ENCODE results near the gene ZNF641.
"Not testable (repeated sequence)": the region's sequence is repeated elsewhere in the genome, so short reads cannot be mapped to it uniquely, and the experiment has no call there.

Gene ZNF641

GRCh38 chr12:48342980-48343379 lies 7.7 kb downstream of the ZNF641 start:
- DNase-seq (ENCODE audit: low read depth, low spot score): no peak
- no peak overlapping the region for H3K27ac ChIP-seq
- no peaks in the 10 kb centered on the region for H3K9me3 ChIP-seq (ENCODE audit: low read depth, low read length)
- H3K9ac ChIP-seq (ENCODE audit: insufficient read length): no peak overlapping the region
- no peak overlapping the region for H3K4me3 ChIP-seq
- TF ChIP-seq FOXP2 (optimal IDR thresholded peaks at IDR 0.05; ENCODE audit: control extremely low read depth, extremely low read length, insufficient read depth) (no peak), POLR2AphosphoS5 (IDR thresholded peaks at IDR 0.05; ENCODE audit: borderline replicate concordance, low read depth, low read length) (no peak)
- peaks cover 46% of the 10 kb centered on the region for H3K36me3 ChIP-seq (ENCODE audit: insufficient read depth, low read length)

DNA sequence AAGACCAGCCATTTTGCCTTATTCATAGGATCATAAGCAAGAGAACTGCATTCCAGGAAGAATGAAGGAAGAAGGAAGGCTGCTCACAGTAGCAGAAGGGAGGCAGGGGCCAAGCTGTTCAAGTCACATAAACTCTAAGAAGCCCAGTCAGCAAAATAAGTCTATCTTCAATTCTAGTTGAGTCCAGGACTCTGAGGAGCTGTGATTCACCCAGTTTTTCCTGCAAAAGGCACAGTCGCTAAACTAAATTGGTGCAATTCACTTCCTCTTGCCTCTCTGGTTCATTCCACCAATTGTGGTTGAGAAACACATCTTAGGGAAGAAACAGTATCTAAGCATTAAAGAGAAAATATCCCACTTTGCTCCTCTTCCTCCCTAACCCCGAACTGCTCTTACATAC lies 9.8 kb downstream of the ZNF641 start:
- Histone ChIP-seq H3K27ac (0 out of 2 replicates have a peak overlapping the region, but pooled peaks have one; percentile 14), H3K36me3 (ENCODE audit: insufficient read depth, low read length) (peaks cover 28% of the 10 kb centered on the region), H3K9ac (ENCODE audit: insufficient read length) (no peak overlapping the region), H3K9me3 (ENCODE audit: low read depth, low read length) (no peaks in the 10 kb centered on the region), H3K4me3 (no peak overlapping the region)
- TF ChIP-seq POLR2AphosphoS5 (IDR thresholded peaks at IDR 0.05; ENCODE audit: borderline replicate concordance, low read depth, low read length) (no peak), FOXP2 (optimal IDR thresholded peaks at IDR 0.05; ENCODE audit: control extremely low read depth, extremely low read length, insufficient read depth) (no peak), EZH2 (IDR thresholded peaks at IDR 0.05) (no peak)
- no peak for DNase-seq (ENCODE audit: low read depth, low spot score)

GRCh38 chr12:48339442-48340117 lies 11.1 kb downstream of the ZNF641 start:
- TF ChIP-seq FOXP2 (optimal IDR thresholded peaks at IDR 0.05; ENCODE audit: control extremely low read depth, extremely low read length, insufficient read depth) (no peak), EZH2 (IDR thresholded peaks at IDR 0.05) (no peak), POLR2AphosphoS5 (IDR thresholded peaks at IDR 0.05; ENCODE audit: borderline replicate concordance, low read depth, low read length) (no peak)
- Histone ChIP-seq H3K4me3 (no peak overlapping the region), H3K27ac (no peak overlapping the region), H3K9me3 (ENCODE audit: low read depth, low read length) (no peaks in the 10 kb centered on the region), H3K36me3 (ENCODE audit: insufficient read depth, low read length) (peaks cover 17% of the 10 kb centered on the region), H3K9ac (ENCODE audit: insufficient read length) (no peak overlapping the region)
- no peak for DNase-seq (ENCODE audit: low read depth, low spot score)

DNA sequence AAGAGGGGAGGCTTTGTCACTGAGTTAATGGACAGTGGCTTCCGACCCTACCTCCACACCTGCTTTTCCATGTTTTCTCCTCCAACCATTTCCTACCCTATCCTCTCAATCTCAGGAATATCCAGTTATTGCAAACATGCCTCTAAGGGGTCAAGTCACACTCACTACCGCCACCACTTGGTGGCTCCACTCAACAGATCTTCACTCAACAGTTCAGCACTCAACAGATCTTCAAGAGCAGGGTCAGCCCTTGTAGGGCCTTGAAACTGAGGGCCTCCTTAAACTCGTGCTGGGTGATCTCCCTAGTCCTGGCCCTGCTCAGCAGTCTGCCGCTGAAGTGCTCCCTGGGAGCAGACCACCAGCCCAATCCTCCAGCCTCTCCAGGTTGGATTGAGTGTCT lies 14.2 kb downstream of the ZNF641 start:
- no peaks in the 10 kb centered on the region for H3K36me3 ChIP-seq (ENCODE audit: insufficient read depth, low read length)
- TF ChIP-seq FOXP2 (optimal IDR thresholded peaks at IDR 0.05; ENCODE audit: control extremely low read depth, extremely low read length, insufficient read depth) (no peak), EZH2 (IDR thresholded peaks at IDR 0.05) (no peak), POLR2AphosphoS5 (IDR thresholded peaks at IDR 0.05; ENCODE audit: borderline replicate concordance, low read depth, low read length) (no peak)
- no peak for DNase-seq (ENCODE audit: low read depth, low spot score)
- H3K4me3 ChIP-seq: no peak overlapping the region
- H3K9ac ChIP-seq (ENCODE audit: insufficient read length): no peak overlapping the region
- H3K27ac ChIP-seq: no peak overlapping the region
- no peaks in the 10 kb centered on the region for H3K9me3 ChIP-seq (ENCODE audit: low read depth, low read length)

DNA sequence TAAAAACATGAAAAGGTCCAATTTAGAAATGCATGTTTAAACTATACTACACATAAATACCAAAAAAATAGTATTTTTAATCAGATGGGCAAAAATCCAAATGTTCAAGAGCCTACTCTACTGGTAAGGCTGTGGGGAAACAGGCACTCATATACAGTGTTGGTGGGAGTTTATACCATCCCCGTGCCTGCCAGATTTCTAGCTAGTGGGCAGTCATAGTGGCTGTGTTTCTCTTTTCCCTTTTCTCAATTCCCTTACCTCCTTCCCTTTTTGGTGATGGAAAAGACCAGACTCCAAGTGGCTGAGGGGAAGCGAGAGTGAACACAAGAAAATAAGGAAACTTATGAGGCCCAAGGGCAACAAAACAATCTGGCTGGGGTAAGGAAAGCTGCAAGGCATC lies 14.7 kb downstream of the ZNF641 start:
- Histone ChIP-seq H3K36me3 (ENCODE audit: insufficient read depth, low read length) (no peaks in the 10 kb centered on the region), H3K4me3 (no peak overlapping the region), H3K9me3 (ENCODE audit: low read depth, low read length) (no peaks in the 10 kb centered on the region), H3K27ac (no peak overlapping the region), H3K9ac (ENCODE audit: insufficient read length) (no peak overlapping the region)
- DNase-seq (ENCODE audit: low read depth, low spot score): no peak
- no peak for TF ChIP-seq EZH2 (IDR thresholded peaks at IDR 0.05)
- no peak for TF ChIP-seq POLR2AphosphoS5 (IDR thresholded peaks at IDR 0.05; ENCODE audit: borderline replicate concordance, low read depth, low read length)
- no peak for TF ChIP-seq FOXP2 (optimal IDR thresholded peaks at IDR 0.05; ENCODE audit: control extremely low read depth, extremely low read length, insufficient read depth)

DNA sequence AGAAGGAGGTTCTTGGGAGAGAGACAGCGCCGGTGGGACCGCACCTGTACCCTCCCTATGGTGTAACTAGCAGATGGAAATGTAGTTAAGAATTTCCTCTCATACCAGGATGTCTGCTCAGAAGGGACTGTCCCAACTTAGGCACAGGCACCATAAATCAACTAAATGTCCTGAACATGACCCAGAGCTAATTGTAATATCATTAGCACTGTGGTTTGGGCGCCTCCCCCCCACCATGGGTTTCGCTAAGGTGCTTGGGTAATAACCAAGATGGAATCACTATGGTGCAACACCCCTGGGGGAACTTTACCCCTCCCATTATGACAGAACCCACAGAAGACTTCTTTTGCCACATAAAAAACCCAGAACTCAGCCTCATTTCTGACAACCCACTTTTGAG lies 15.9 kb downstream of the ZNF641 start:
- TF ChIP-seq EZH2 (IDR thresholded peaks at IDR 0.05): no peak
- TF ChIP-seq POLR2AphosphoS5 (IDR thresholded peaks at IDR 0.05; ENCODE audit: borderline replicate concordance, low read depth, low read length): no peak
- TF ChIP-seq FOXP2 (optimal IDR thresholded peaks at IDR 0.05; ENCODE audit: control extremely low read depth, extremely low read length, insufficient read depth): no peak
- DNase-seq (ENCODE audit: low read depth, low spot score): no peak
- H3K36me3 ChIP-seq (ENCODE audit: insufficient read depth, low read length): no peaks in the 10 kb centered on the region

DNA sequence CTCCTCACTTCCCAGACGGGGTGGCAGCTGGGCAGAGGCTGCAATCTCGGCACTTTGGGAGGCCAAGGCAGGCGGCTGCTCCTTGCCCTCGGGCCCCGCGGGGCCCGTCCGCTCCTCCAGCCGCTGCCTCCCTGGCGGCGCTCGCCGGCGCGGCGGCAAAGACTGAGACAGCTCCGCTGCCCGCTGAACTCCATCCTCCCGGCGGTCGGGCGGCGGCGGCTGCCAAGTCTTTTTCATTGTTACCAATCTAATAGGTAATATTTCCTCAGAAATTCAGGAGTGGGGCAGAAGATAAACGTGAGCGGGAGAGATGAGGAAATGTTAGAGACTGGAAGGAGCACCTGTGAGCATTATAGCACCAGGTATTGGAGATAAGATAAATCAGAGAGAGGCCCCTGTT lies 17.0 kb downstream of the ZNF641 start:
- not testable (repeated sequence) for H3K27ac ChIP-seq; DNase-seq (ENCODE audit: low read depth, low spot score); H3K9me3 ChIP-seq (ENCODE audit: low read depth, low read length); H3K4me3 ChIP-seq; H3K9ac ChIP-seq (ENCODE audit: insufficient read length); H3K36me3 ChIP-seq (ENCODE audit: insufficient read depth, low read length)

More for the DNA sequence above, 15.9 kb downstream of the ZNF641 start:
- Histone ChIP-seq H3K27ac (no peak overlapping the region), H3K4me3 (no peak overlapping the region), H3K9ac (ENCODE audit: insufficient read length) (no peak overlapping the region), H3K9me3 (ENCODE audit: low read depth, low read length) (no peaks in the 10 kb centered on the region)

GRCh38 chr12:48331399-48331798 lies 19.3 kb downstream of the ZNF641 start:
- no peak for DNase-seq (ENCODE audit: low read depth, low spot score)
- H3K36me3 ChIP-seq (ENCODE audit: insufficient read depth, low read length): no peaks in the 10 kb centered on the region
- no peaks in the 10 kb centered on the region for H3K9me3 ChIP-seq (ENCODE audit: low read depth, low read length)
- no peak overlapping the region for H3K27ac ChIP-seq
- no peak overlapping the region for H3K9ac ChIP-seq (ENCODE audit: insufficient read length)
- TF ChIP-seq FOXP2 (optimal IDR thresholded peaks at IDR 0.05; ENCODE audit: control extremely low read depth, extremely low read length, insufficient read depth) (no peak), POLR2AphosphoS5 (IDR thresholded peaks at IDR 0.05; ENCODE audit: borderline replicate concordance, low read depth, low read length) (no peak), EZH2 (IDR thresholded peaks at IDR 0.05) (no peak)
- no peak overlapping the region for H3K4me3 ChIP-seq
